Stomach (tissue), 9 donors: ENCODE measurements around the gene NCKAP5. TPM values are rescaled to one million over a fixed set of nuclear protein-coding genes. Genes with fewer than 3 reads are reported as not detected.

Experiments
- DNase-seq, 2 donors: peaks; one replicate each; pipeline versions ENCODE4 v3.0.0 to v3.0.0-alpha.2; 2013 to 2019
- H3K27ac ChIP-seq, 5 donors: fragments of 200-600 bp in 4 of 5; sonication (generic) in 4 of 5; one replicate each; pipeline ENCODE4 v1.5.1; 2013 to 2019; ENCODE audit warnings: mild to moderate bottlenecking in 1 of 5, moderate library complexity in 1 of 5
- H3K27me3 ChIP-seq, 3 donors: fragments of 200-600 bp; sonication (generic); one replicate each; pipeline ENCODE4 v1.5.1; 2017 to 2019; ENCODE audit warnings: mixed run types in 1 of 3
- H3K36me3 ChIP-seq, 4 donors: fragments of 200-600 bp; sonication (generic); 1 replicate in 3 of 4; 2 replicates in 1 of 4; pipeline ENCODE4 v1.5.1; 2016 to 2019
- H3K4me1 ChIP-seq, 4 donors: fragments of 200-600 bp; sonication (generic); one replicate each; pipeline ENCODE4 v1.5.1; 2016 to 2019
- H3K4me3 ChIP-seq, 4 donors: fragments of 200-600 bp; sonication (generic) in 3 of 4; one replicate each; pipeline ENCODE4 v1.5.1; 2016 to 2019; ENCODE audit warnings: mild to moderate bottlenecking in 1 of 4
- H3K9me3 ChIP-seq, 4 donors: fragments of 200-600 bp; sonication (generic); one replicate each; pipeline ENCODE4 v1.5.1; 2016 to 2019
- CTCF ChIP-seq, 7 experiments: fragments of 450-650 bp in 4 of 7; fragments of 200-600 bp in 3 of 7; sonication (generic) in 3 of 7; IDR thresholded peaks; one replicate each; pipeline ENCODE4 v1.5.1; 2016 to 2019; ENCODE audit warnings: antibody characterized with exemption in 7 of 7, control low read depth in 2 of 7, mild to moderate bottlenecking in 1 of 7
- EP300 ChIP-seq: sonication (generic); formaldehyde crosslinking; IDR thresholded peaks from one replicate; pipeline ENCODE4 v1.6.1; 2017; ENCODE audit warnings: antibody characterized with exemption
- POLR2A ChIP-seq, 4 donors: fragments of 450-650 bp; IDR thresholded peaks; one replicate each; pipeline ENCODE4 v1.6.1; 2016; ENCODE audit warnings: antibody characterized with exemption in 4 of 4, control low read depth in 2 of 4, mild to moderate bottlenecking in 1 of 4, moderate library complexity in 1 of 4
- POLR2AphosphoS5 ChIP-seq, 3 donors: sonication (generic); formaldehyde crosslinking; IDR thresholded peaks; one replicate each; pipeline ENCODE4 v1.6.1; 2016; ENCODE audit warnings: antibody characterized with exemption in 3 of 3
- WGBS, 5 donors: extraction: QIAGEN DNeasy Blood & Tissue Kit in 3 of 5; methylation state at CpG; one replicate each; pipeline versions ENCODE4 v1.1.5 to v1.1.7; 2013 to 2018; 5-methylcytosine and 5-hydroxymethylcytosine counted together
- intact Hi-C: fragments of 100-400 bp; cut with DNase I; formaldehyde crosslinking; loops from one replicate; pipeline ENCODE4 v1.15.1; 2023; ENCODE audit warnings: low total_unique reads
- polyA plus RNA-seq, 3 donors: library from polyadenylated mRNA; stranded (reverse); fragments of 200-250 nt; gene quantifications; one replicate each; pipeline ENCODE4 v1.2.3, GENCODE V29; 2013
- total RNA-seq, 5 donors: library from RNA; depleted of rRNA; stranded (reverse); fragments of >200 nt; gene quantifications; one replicate each; pipeline versions ENCODE4 v1.1.0 to v1.2.3, GENCODE V29; 2014 to 2016
- donor health status: healthy with polysubstance abuse.
- donor health status: Bipolar disorder and iron deficiency.
- donor health status: healthy.

NCKAP5 gene
- total and polyA plus RNA-seq, 8 donors = 0.58 to 8.0 (median 1.6) TPM; not detected in 1

DNA sequence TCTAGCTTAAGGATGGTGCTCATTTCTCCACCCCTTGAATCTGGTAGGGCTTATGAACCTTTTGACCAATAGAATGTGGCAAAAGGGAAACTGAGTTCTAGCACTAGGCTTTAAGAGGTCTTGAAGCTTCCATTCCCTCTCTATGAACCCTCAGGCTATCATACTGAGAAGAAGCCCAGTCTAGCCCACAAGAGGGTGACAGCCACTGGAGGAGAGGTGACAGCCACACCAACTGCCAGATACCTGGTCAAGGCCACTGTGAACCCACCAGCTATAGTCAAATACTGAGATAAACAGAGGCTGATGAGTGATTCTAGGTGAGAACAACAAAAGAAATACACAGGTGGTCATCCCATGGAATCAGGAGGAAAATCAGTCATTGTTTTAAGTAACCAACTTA lies 37.6 kb downstream of the NCKAP5 start:
- intact Hi-C loops = no loop called here
- TF ChIP-seq EP300 (no peak), POLR2A (IDR thresholded peaks at IDR 0.05) (no peak), CTCF (IDR thresholded peaks at IDR 0.05) (no peak), POLR2AphosphoS5 (IDR thresholded peaks at IDR 0.05) (no peak)

GRCh38 chr2:133526530-133527300 lies 41.5 kb downstream of the NCKAP5 start:
- TF ChIP-seq CTCF (IDR thresholded peaks at IDR 0.05) (no peak), EP300 (no peak), POLR2AphosphoS5 (IDR thresholded peaks at IDR 0.05) (no peak), POLR2A (IDR thresholded peaks at IDR 0.05) (no peak)
- H3K4me1 ChIP-seq = no peaks in the 10 kb centered on the region
- H3K27ac ChIP-seq = no peak overlapping the region
- DNase-seq = peak in 1 of 2 donors; percentile 52
- no peaks in the 10 kb centered on the region for H3K27me3 ChIP-seq
- H3K9me3 ChIP-seq = no peaks in the 10 kb centered on the region
- H3K36me3 ChIP-seq = no peaks in the 10 kb centered on the region
- WGBS, 5 donors = 64 to 73% (median 71%) methylated on average over 3 of the region's 3 CpGs
- intact Hi-C loops = no loop called here
- no peak overlapping the region for H3K4me3 ChIP-seq

More for the DNA sequence above, 37.6 kb downstream of the NCKAP5 start:
- Histone ChIP-seq H3K27me3 (no peaks in the 10 kb centered on the region), H3K9me3 (no peaks in the 10 kb centered on the region), H3K27ac (no peak overlapping the region), H3K36me3 (no peaks in the 10 kb centered on the region), H3K4me1 (no peaks in the 10 kb centered on the region), H3K4me3 (no peak overlapping the region)
- no peak for DNase-seq

GRCh38 chr2:133525613-133526529 lies 42.4 kb downstream of the NCKAP5 start:
- Histone ChIP-seq H3K27me3 (no peaks in the 10 kb centered on the region), H3K27ac (no peak overlapping the region), H3K9me3 (no peaks in the 10 kb centered on the region), H3K36me3 (no peaks in the 10 kb centered on the region), H3K4me1 (no peaks in the 10 kb centered on the region), H3K4me3 (no peak overlapping the region)
- DNase-seq = no peak
- no peak for TF ChIP-seq POLR2AphosphoS5 (IDR thresholded peaks at IDR 0.05)
- no peak for TF ChIP-seq CTCF (IDR thresholded peaks at IDR 0.05)
- no peak for TF ChIP-seq POLR2A (IDR thresholded peaks at IDR 0.05)
- no peak for TF ChIP-seq EP300
- intact Hi-C loops = no loop called here
- 60 to 75% (median 67%) methylated on average over 5 of the region's 5 CpGs for WGBS, 5 donors

GRCh38 chr2:133525090-133525489 lies 43.2 kb downstream of the NCKAP5 start:
- DNase-seq = no peak
- H3K27ac ChIP-seq = no peak overlapping the region
- no peak overlapping the region for H3K4me3 ChIP-seq
- 74 to 84% (median 80%) methylated on average over 2 of the region's 2 CpGs for WGBS, 5 donors
- TF ChIP-seq POLR2A (IDR thresholded peaks at IDR 0.05) (no peak), POLR2AphosphoS5 (IDR thresholded peaks at IDR 0.05) (no peak), CTCF (IDR thresholded peaks at IDR 0.05) (no peak), EP300 (no peak)
- H3K4me1 ChIP-seq = no peaks in the 10 kb centered on the region
- no peaks in the 10 kb centered on the region for H3K36me3 ChIP-seq
- intact Hi-C loops = no loop called here
- no peaks in the 10 kb centered on the region for H3K27me3 ChIP-seq
- H3K9me3 ChIP-seq = no peaks in the 10 kb centered on the region
